ENCODE data around the gene STK32B.
"Not testable (repeated sequence)": the region's sequence is repeated elsewhere in the genome, so short reads cannot be mapped to it uniquely, and the experiment has no call there.

The STK32B gene

GRCh38 chr4:5276475-5277075, 225.3 kb downstream of the STK32B start:
- no peak for DNase-seq

GRCh38 chr4:5277079-5277478, 225.8 kb downstream of the STK32B start:
- no peak for DNase-seq

GRCh38 chr4:5278213-5278612, 226.9 kb downstream of the STK32B start:
- DNase-seq, result no peak

GRCh38 chr4:5280069-5280468, 228.8 kb downstream of the STK32B start:
- not testable (repeated sequence) for DNase-seq

DNA sequence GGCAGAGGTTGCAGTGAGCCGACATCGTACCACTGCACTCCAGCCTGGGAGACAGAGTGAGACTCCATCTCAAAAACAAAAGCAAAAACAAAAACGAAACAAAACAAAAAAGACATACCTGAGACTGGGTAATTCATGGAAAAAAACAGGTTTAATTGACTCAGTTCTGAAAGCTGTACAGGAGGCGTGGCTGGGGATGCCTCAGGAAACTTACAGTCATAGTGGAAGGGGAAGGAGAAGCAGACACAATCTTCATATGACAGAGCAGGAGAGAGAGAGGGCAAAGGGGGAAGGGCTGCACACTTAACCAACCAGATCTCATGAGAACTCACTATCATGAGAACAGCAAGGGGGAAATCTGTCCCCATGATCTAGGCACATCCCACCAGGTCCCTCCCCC, 229.5 kb downstream of the STK32B start:
- DNase-seq, result no peak

DNA sequence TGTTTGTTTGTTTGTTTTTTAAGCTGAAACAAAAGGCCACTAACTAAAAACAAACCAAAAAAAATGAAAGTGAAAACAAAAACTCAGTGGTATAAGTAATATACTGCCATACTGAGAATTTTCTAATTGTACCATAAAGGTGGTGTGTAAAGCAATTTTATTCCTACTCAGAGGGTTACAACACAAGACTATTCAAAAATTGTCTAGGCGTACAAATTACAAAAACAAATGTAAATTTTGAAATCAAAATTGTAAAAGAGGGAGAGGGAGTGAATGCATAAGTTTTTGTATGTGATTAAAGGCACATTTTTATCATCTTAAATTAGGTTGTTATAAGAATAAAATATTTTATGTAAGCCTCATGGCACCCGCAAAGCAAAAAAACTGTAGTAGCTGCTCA, 232.6 kb downstream of the STK32B start:
- DNase-seq, result no peak

GRCh38 chr4:5284517-5284916, 233.2 kb downstream of the STK32B start:
- no peak for DNase-seq

GRCh38 chr4:5292101-5292500, 240.8 kb downstream of the STK32B start:
- DNase-seq, result no peak

DNA sequence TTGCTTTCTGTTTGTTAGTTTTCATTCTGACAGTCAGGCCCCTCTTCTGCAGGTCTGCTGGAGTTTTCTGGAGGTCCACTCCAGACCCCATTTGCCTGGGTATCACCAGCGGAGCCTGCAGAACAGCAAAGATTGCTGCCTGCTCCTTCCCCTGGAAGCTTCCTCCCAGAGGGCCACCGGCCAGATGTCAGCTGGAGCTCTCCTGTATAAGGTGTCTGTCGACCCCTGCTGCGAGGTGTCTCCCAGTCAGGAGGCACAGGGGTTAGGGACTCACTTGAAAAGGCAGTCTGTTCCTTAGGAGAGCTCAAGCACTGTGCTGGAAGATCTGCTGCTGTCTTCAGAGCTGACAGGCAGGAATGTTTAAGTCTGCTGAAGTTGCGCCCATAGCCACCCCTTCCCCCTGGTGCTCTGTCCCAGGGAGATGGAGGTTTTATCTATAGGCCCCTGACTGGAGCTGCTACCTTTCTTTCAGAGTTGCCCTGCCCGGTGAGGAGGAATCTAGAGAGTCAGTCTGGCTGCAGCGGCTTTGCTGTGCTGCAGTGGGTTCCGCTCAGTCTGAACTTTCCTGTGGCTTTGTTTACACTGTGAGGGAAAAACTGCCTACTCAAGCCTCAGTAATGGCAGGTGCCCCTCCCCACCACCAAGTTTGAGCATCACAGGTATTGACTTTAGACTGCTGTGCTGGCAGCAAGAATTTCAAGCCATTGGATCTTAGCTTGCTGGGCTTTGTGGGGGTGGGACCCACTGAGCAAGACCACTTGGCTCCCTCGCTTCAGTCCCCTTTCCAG, 246.9 kb downstream of the STK32B start:
- DNase-seq, result not testable (repeated sequence)

DNA sequence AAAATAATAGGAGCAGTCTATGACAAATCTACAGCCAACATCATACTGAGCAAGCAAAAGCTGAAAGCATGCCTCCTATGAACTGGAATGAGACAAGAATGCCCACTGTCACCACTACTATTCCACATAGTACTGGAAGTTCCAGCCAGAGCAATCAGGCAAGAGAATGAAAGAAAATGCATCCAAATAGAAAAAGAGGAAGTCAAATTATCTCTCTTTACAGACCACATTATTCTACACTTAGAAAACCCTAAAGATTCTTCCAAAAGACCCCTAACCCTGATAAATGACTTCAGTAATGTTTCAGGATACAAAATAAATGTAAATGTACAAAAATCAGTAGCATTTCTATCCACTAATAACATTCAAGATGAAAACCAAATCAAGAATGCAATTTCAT, 249.0 kb downstream of the STK32B start:
- DNase-seq, result no peak

- no peak for DNase-seq
These were observed 256.6 kb downstream of the STK32B start for GRCh38 chr4:5307928-5308327.

DNA sequence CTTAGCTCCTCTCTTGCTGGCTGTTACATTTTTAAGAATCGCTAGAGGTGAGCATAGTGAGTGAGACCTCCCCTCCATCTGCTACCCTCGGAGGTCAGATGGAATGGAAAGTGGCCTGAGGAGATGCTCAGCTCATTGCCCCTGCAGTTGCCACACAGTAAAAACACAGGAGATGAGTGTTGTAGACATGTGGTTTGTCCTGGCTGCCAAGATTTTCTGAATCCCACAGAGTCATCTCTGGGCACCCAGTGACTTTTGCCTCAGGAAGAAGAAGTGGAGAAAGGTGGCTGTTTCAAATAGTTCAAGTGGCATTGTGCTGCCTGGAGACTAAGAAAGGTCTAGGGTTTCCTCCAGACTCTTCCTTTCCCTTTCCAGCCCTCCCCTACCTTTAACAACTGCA, 271.0 kb downstream of the STK32B start:
- no peak for DNase-seq

- no peak for DNase-seq
These were observed 279.2 kb downstream of the STK32B start for GRCh38 chr4:5330339-5330989.

- no peak for DNase-seq
These were observed 286.5 kb downstream of the STK32B start for GRCh38 chr4:5337731-5338130.

GRCh38 chr4:5338531-5338930, 287.3 kb downstream of the STK32B start:
- no peak for DNase-seq

DNA sequence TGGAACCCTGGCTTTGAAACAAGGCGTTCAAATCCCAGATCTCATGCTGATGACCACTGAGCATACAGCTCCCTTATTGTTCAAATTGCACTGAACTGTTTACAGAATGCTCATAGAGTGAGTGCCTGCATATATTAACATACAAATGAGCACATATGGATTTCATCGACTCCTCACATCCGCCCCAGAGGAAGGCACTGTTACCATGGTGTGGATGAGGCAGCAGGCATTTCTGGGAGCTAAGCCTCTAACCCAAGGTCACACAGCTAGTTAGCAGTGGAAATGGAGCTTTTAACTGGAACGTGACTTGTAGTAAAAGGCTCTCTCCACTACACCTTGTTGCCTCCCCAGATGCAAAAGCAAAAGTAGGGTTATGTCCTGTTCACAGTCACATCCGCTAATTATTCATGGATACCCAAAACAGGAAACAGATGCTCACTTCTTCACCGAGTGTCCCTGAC, 289.7 kb downstream of the STK32B start:
- no peak for DNase-seq

DNA sequence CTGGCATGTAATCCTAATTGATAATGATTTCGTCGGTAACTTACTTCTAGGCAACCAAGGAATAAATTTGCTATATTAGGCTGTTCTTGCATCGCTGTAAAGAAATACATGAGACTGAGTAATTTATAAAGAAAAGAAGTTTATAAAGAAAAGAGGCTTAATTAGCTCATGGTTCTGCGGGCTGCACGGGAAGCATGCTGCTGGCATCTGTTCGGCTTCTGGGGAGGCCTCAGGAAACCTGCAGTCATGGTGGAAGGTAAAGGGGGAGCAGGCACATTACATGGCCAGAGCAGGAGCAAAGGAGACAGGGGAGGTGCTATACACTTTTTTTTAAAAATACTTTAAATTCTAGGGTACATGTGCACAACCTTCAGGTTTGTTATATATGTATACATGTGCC, 290.2 kb downstream of the STK32B start:
- DNase-seq, result no peak

DNA sequence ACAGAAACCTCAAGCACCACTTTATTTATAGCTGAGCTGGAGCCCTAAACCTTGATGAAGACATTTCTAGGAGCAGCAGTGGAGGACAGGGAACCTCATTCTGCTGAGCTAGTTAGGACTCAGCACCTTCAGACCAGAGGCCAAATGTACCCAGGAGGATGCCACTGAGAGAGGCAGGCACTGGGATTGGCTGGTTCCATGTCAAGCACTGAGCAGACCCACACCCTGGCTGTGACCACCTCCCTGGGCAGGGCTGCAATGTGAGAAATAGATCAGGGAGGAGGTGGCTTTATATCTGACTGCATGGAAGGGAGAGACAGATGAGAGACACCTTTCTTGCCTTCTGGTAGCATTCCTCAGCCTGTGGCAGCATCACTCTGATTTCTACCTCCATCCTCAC, 304.6 kb downstream of the STK32B start:
- no peak for DNase-seq

DNA sequence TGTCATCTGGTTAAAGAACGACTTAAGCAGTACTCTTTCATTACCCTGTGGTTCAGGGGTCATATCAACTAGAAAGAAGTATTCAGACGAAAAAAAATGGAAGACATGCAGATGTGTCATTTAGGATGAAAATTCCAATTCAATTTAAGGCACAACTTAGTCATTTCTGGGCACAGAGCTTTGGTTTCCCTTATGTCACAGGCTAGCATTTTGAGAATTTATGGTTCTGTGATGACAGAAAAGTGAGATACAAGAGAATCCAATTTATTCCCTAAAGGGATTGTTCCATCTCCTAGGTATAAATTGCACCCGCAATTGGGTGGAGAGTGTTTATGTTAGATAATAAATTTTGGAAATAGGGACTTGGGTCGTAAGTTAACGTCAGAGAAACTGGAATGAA, 306.6 kb downstream of the STK32B start:
- no peak for DNase-seq

- no peak for DNase-seq
These were observed 310.7 kb downstream of the STK32B start for GRCh38 chr4:5361968-5362367.

- DNase-seq, result no peak
These were observed 313.1 kb downstream of the STK32B start for GRCh38 chr4:5364406-5364805.

GRCh38 chr4:5365071-5366008, 314.1 kb downstream of the STK32B start:
- DNase-seq, result no peak

GRCh38 chr4:5366009-5366386, 314.7 kb downstream of the STK32B start:
- no peak for DNase-seq
